Panc1 (cell line): ENCODE results near the gene RAB1B. TPM values are rescaled to one million over a fixed set of nuclear protein-coding genes. Genes with fewer than 3 reads are reported as not detected.
A peak's percentile ranks its signal among the peaks of the same experiment; 100 is the strongest.

Source experiments
- ATAC-seq: fragments of 200-7000 bp; cut with Tn5 transposase; 2 replicates; pipeline ENCODE4 v1.9.1; 2020; ENCODE audit warnings: mild to moderate bottlenecking, moderate library complexity
- BruUV-seq: library from RNA; stranded (reverse); fragments of 400-500 nt; replicated peaks from 2 replicates; lab custom pipeline; 2021; lab: Mats Ljungman, UMichigan
- CTCF ChIA-PET: fragments of 300-600 bp; sonication (Branson Sonifier 250); formaldehyde crosslinking; loops from one replicate; lab custom pipeline; 2022; ENCODE audit warnings: antibody characterized with exemption; lab: Charles Lee
- POLR2A ChIA-PET: fragments of 300-600 bp; sonication (Branson Sonifier 250); formaldehyde crosslinking; loops from one replicate; lab custom pipeline; 2022; ENCODE audit warnings: antibody characterized with exemption; lab: Charles Lee
- DNase-seq: peaks from one replicate; pipeline ENCODE4 v3.0.0-alpha.2; 2010; ENCODE audit warnings: low read depth, low spot score
- H3K27ac ChIP-seq: 2 replicates; pipeline ENCODE4 v1.5.1; 2011; ENCODE audit warnings: mild to moderate bottlenecking, low read length, inconsistent platforms
- H3K27me3 ChIP-seq: fragments of 200-500 bp; sonication (Bioruptor generic); 2 replicates; pipeline ENCODE4 v1.6.0; 2014; ENCODE audit warnings: low read length, inconsistent platforms; ENCODE audit not compliant: control insufficient read depth, insufficient read depth
- H3K36me3 ChIP-seq: fragments of 200-500 bp; sonication (Bioruptor generic); 2 replicates; pipeline ENCODE4 v1.5.1; 2014; ENCODE audit warnings: inconsistent platforms, mild to moderate bottlenecking, low read length, moderate library complexity; ENCODE audit not compliant: control insufficient read depth, insufficient read depth
- H3K4me1 ChIP-seq: 2 replicates; pipeline ENCODE4 v1.5.1; 2011; ENCODE audit warnings: inconsistent platforms, mild to moderate bottlenecking, low read length, moderate library complexity; ENCODE audit not compliant: control insufficient read depth, insufficient read depth
- H3K4me3 ChIP-seq, 2 experiments: 2 replicates each; pipeline ENCODE4 v1.5.1; 2011 to 2012; ENCODE audit warnings: low read depth in 2 of 2, low read length in 2 of 2, mild to moderate bottlenecking in 2 of 2, inconsistent platforms in 1 of 2, moderate library complexity in 1 of 2
- H3K9me3 ChIP-seq: fragments of 200-500 bp; sonication (Bioruptor generic); 2 replicates; pipeline ENCODE4 v1.5.1; 2014; ENCODE audit warnings: low read depth, mild to moderate bottlenecking, inconsistent platforms, low read length, moderate library complexity; ENCODE audit not compliant: control insufficient read depth, insufficient read depth
- POLR2AphosphoS5 ChIP-seq: IDR thresholded peaks from 2 replicates; pipeline ENCODE4 v1.6.1; 2012; ENCODE audit warnings: mild to moderate bottlenecking, low read depth, low read length, moderate library complexity
- REST ChIP-seq, 2 experiments: IDR thresholded peaks; 2 replicates each; pipeline ENCODE4 v1.6.1; 2011 to 2012; ENCODE audit warnings: low read depth in 2 of 2, control low read depth in 1 of 2, low read length in 1 of 2, mild to moderate bottlenecking in 1 of 2, moderate library complexity in 1 of 2; ENCODE audit not compliant: insufficient read depth in 1 of 2
- SIN3A ChIP-seq: IDR thresholded peaks from 2 replicates; pipeline ENCODE4 v1.6.1; 2012; ENCODE audit warnings: low read depth, mild to moderate bottlenecking, low read length, moderate library complexity, borderline replicate concordance; ENCODE audit not compliant: insufficient read depth
- TCF7L2 ChIP-seq: IDR thresholded peaks from 2 replicates; pipeline ENCODE4 v1.6.1; 2011; ENCODE audit warnings: mild to moderate bottlenecking, low read depth, low read length, inconsistent platforms
- in situ Hi-C: cut with HindIII; loops from 2 replicates; pipeline ENCODE4 v1.10.0; 2016; ENCODE audit warnings: low sequenced_read_pairs, low pct_unique_long_range_greater_than_20kb
- intact Hi-C: fragments of 100-400 bp; cut with micrococcal nuclease; formaldehyde crosslinking; loops from one replicate; pipeline ENCODE4 v1.10.0; 2022; ENCODE audit not compliant: unreplicated experiment
- total RNA-seq: library from RNA; stranded (reverse); gene quantifications from one replicate; pipeline ENCODE4 v1.2.1, GENCODE V29; 2021; ENCODE audit not compliant: unreplicated experiment
- TF ChIP-seq, protein P1 (sequence below): fragments of 450-650 bp; IDR thresholded peaks from 2 replicates; pipeline ENCODE4 v1.5.1; 2017; ENCODE audit warnings: mild to moderate bottlenecking

RAB1B gene
- total RNA-seq, 1 experiment from 2014 or later = 256 TPM

GRCh38 chr11:66243782-66244535 lies 24.5 kb upstream of the RAB1B start:
- no peak for ATAC-seq
- DNase-seq = no peak
- no peak overlapping the region for H3K4me3 ChIP-seq
- in situ Hi-C loops (no loop called here), intact Hi-C loops (no loop called here)
- no peaks in the 10 kb centered on the region; the same call in 1 of the 2 replicates for H3K36me3 ChIP-seq
- TF ChIP-seq REST (IDR thresholded peaks at IDR 0.05; ENCODE audit: insufficient read depth in 1 of 2, low read depth in 2 of 2, low read length in 1 of 2) (no peak), POLR2AphosphoS5 (no peak), TCF7L2 (no peak)
- TF ChIP-seq, protein P1, sequence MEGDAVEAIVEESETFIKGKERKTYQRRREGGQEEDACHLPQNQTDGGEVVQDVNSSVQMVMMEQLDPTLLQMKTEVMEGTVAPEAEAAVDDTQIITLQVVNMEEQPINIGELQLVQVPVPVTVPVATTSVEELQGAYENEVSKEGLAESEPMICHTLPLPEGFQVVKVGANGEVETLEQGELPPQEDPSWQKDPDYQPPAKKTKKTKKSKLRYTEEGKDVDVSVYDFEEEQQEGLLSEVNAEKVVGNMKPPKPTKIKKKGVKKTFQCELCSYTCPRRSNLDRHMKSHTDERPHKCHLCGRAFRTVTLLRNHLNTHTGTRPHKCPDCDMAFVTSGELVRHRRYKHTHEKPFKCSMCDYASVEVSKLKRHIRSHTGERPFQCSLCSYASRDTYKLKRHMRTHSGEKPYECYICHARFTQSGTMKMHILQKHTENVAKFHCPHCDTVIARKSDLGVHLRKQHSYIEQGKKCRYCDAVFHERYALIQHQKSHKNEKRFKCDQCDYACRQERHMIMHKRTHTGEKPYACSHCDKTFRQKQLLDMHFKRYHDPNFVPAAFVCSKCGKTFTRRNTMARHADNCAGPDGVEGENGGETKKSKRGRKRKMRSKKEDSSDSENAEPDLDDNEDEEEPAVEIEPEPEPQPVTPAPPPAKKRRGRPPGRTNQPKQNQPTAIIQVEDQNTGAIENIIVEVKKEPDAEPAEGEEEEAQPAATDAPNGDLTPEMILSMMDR = no peak
- no peaks in the 10 kb centered on the region for H3K4me1 ChIP-seq
- ChIA-PET CTCF (no interaction called here), POLR2A (no interaction called here)
- H3K27ac ChIP-seq = no peak overlapping the region
- H3K9me3 ChIP-seq = no peaks in the 10 kb centered on the region
- no peaks in the 10 kb centered on the region for H3K27me3 ChIP-seq
- BruUV-seq = TSS peak; percentile 65

GRCh38 chr11:66247295-66247694 lies 21.1 kb upstream of the RAB1B start:
- POLR2A ChIA-PET = interaction anchor here (0.7 kb wide), 2 partner anchors 42 to 89 kb away, joined by 4 to 7 read pairs; no protein-coding TSS in a partner anchor
- CTCF ChIA-PET = no interaction called here
- Histone ChIP-seq H3K27ac (no peak overlapping the region), H3K4me3 (no peak overlapping the region), H3K36me3 (no peaks in the 10 kb centered on the region), H3K27me3 (no peaks in the 10 kb centered on the region), H3K4me1 (no peaks in the 10 kb centered on the region), H3K9me3 (no peaks in the 10 kb centered on the region)
- no peak for DNase-seq
- no peak for ATAC-seq
- no peak for TF ChIP-seq TCF7L2
- no peak for TF ChIP-seq REST (IDR thresholded peaks at IDR 0.05; ENCODE audit: insufficient read depth in 1 of 2, low read depth in 2 of 2, low read length in 1 of 2)
- no peak for TF ChIP-seq SIN3A
- TF ChIP-seq POLR2AphosphoS5 = no peak
- TF ChIP-seq, protein P1 = no peak
- intact Hi-C loops (no loop called here), in situ Hi-C loops (no loop called here)
- no TSS peak for BruUV-seq
